ENCODE data around the gene SLC25A41. TPM values are rescaled to one million over a fixed set of nuclear protein-coding genes. Genes with fewer than 3 reads are reported as not detected.
A peak's percentile ranks its signal among the peaks of the same experiment; 100 is the strongest.

SLC25A41 gene
- total RNA-seq, 2 experiments from 2014 or later = 0.52 to 0.60 TPM

- H3K27ac Mint-ChIP-seq = no peak overlapping the region
- no peaks in the 10 kb centered on the region for H3K27me3 Mint-ChIP-seq
- DNase-seq = no peak
- peaks cover 45% of the 10 kb centered on the region for H3K36me3 Mint-ChIP-seq
- H3K4me3 Mint-ChIP-seq = no peak overlapping the region
- no peaks in the 10 kb centered on the region for H3K9me3 Mint-ChIP-seq
- no peaks in the 10 kb centered on the region for H3K4me1 Mint-ChIP-seq
Observed at GRCh38 chr19:6384381-6384780, 49.2 kb downstream of the SLC25A41 start.

GRCh38 chr19:6383188-6383587 is 50.4 kb downstream of the SLC25A41 start:
- no peaks in the 10 kb centered on the region for H3K4me1 Mint-ChIP-seq
- H3K27me3 Mint-ChIP-seq = no peaks in the 10 kb centered on the region
- no peak overlapping the region for H3K4me3 Mint-ChIP-seq
- no peak for DNase-seq
- peaks cover 42% of the 10 kb centered on the region for H3K36me3 Mint-ChIP-seq
- no peak overlapping the region for H3K27ac Mint-ChIP-seq
- H3K9me3 Mint-ChIP-seq = no peaks in the 10 kb centered on the region

- H3K9me3 Mint-ChIP-seq = no peaks in the 10 kb centered on the region
- no peak overlapping the region for H3K4me3 Mint-ChIP-seq
- no peak for DNase-seq
- no peaks in the 10 kb centered on the region for H3K4me1 Mint-ChIP-seq
- no peaks in the 10 kb centered on the region for H3K27me3 Mint-ChIP-seq
- no peak overlapping the region for H3K27ac Mint-ChIP-seq
- H3K36me3 Mint-ChIP-seq = peaks cover 35% of the 10 kb centered on the region
Observed at GRCh38 chr19:6381030-6381750, 52.4 kb downstream of the SLC25A41 start.

DNA sequence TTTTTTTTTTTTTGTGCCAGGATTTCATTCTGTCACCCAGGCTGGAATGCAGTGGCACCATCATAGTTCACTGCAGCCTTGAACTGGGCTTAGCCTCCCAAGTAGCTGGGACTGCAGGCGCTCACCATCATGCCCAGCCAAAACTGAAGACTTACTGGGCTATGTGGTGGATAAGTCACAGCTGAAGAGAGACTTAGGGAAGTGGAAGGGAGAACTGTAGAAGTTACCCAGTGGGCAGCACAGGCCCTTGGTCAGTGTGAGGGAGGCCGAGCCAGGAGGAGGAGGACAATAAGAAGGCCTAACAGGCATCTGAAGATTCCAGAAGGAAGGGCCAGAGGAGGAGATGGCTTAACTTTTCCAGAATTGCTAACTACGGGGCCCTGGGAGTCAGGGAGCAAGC is 53.8 kb downstream of the SLC25A41 start:
- Mint-ChIP-seq H3K27ac (no peak overlapping the region), H3K27me3 (no peaks in the 10 kb centered on the region), H3K4me1 (no peaks in the 10 kb centered on the region), H3K9me3 (no peaks in the 10 kb centered on the region), H3K4me3 (peak overlapping the region; percentile 3), H3K36me3 (peaks cover 29% of the 10 kb centered on the region)
- no peak for DNase-seq

DNA sequence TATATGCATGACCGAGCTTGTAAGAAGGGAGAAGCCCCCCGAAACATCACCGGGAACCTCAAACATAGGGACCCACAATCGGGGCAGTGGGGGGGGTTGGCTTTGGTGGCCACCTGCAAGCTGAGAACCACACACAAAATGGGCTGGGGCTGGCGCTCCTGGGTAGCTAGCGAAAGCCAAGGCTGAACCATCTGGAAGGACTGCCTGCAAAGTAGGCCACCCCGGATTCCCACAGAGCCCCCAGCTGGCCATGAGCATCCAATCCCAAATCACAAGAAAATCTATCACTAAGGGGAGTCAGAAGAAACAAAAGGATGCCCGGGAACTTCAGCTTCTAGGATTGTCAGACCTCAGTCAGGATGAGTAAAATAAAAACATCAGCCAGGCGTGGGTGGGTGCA is 55.1 kb downstream of the SLC25A41 start:
- Mint-ChIP-seq H3K4me3 (no peak overlapping the region), H3K27ac (no peak overlapping the region), H3K9me3 (no peaks in the 10 kb centered on the region), H3K27me3 (no peaks in the 10 kb centered on the region), H3K4me1 (peaks cover 4% of the 10 kb centered on the region), H3K36me3 (peaks cover 28% of the 10 kb centered on the region)
- no peak for DNase-seq

GRCh38 chr19:6378041-6378440 is 55.5 kb downstream of the SLC25A41 start:
- no peaks in the 10 kb centered on the region for H3K9me3 Mint-ChIP-seq
- H3K4me3 Mint-ChIP-seq = no peak overlapping the region
- no peaks in the 10 kb centered on the region for H3K27me3 Mint-ChIP-seq
- H3K4me1 Mint-ChIP-seq = peaks cover 4% of the 10 kb centered on the region
- no peak for DNase-seq
- H3K36me3 Mint-ChIP-seq = peaks cover 28% of the 10 kb centered on the region
- H3K27ac Mint-ChIP-seq = no peak overlapping the region

GRCh38 chr19:6376512-6377190 is 56.9 kb downstream of the SLC25A41 start:
- no peak for DNase-seq
- no peak overlapping the region for H3K27ac Mint-ChIP-seq
- no peak overlapping the region for H3K4me3 Mint-ChIP-seq
- peaks cover 8% of the 10 kb centered on the region for H3K4me1 Mint-ChIP-seq
- H3K9me3 Mint-ChIP-seq = no peaks in the 10 kb centered on the region
- H3K36me3 Mint-ChIP-seq = peaks cover 19% of the 10 kb centered on the region
- no peaks in the 10 kb centered on the region for H3K27me3 Mint-ChIP-seq

Other genes with a start within 250 kb of the SLC25A41 start
- 10 to 100 TPM; 55.2 to 56.8 TPM for gene MLLT1, start 153.8 kb downstream of the SLC25A41 start, total RNA-seq
- not detected for gene ACER1, start 100.2 kb downstream of the SLC25A41 start, total RNA-seq
- 100 to 1,000 TPM; 194 to 196 TPM for gene CLPP, start 72.2 kb downstream of the SLC25A41 start, total RNA-seq
- gene ALKBH7, start 61.0 kb downstream of the SLC25A41 start, total RNA-seq = 10 to 100 TPM; 26.7 to 29.6 TPM
- 1 to 10 TPM in 1 of 2 experiments, under 1 TPM in 1; 0.92 to 1.2 TPM for gene PSPN, start 57.8 kb downstream of the SLC25A41 start, total RNA-seq
- gene GTF2F1, start 40.6 kb downstream of the SLC25A41 start, total RNA-seq = 10 to 100 TPM; 72.2 to 72.7 TPM
- 100 to 1,000 TPM; 483 to 489 TPM for gene KHSRP, start 9.0 kb downstream of the SLC25A41 start, total RNA-seq
- gene SLC25A23, start 26.0 kb upstream of the SLC25A41 start, total RNA-seq = 10 to 100 TPM; 14.8 to 18.4 TPM
- 1 to 10 TPM; 2.1 to 2.5 TPM for gene CRB3, start 30.5 kb upstream of the SLC25A41 start, total RNA-seq
- gene DENND1C, start 48.0 kb upstream of the SLC25A41 start, total RNA-seq = 10 to 100 TPM; 62.4 to 63.2 TPM
- gene TUBB4A, start 68.5 kb upstream of the SLC25A41 start, total RNA-seq = 1 to 10 TPM; 7.3 to 7.8 TPM
- gene TNFSF9, start 97.3 kb upstream of the SLC25A41 start, total RNA-seq = 1 to 10 TPM; 2.3 to 2.5 TPM
- gene CD70, start 157.4 kb upstream of the SLC25A41 start, total RNA-seq = 10 to 100 TPM; 15.2 to 15.3 TPM
- gene TNFSF14, start 236.4 kb upstream of the SLC25A41 start, total RNA-seq = 10 to 100 TPM; 68.0 to 72.8 TPM

Data from activated naive CD8-positive, alpha-beta T cell treated with anti-CD3 and anti-CD28 coated beads for 36 hours (primary cell).